ENCODE data around the gene GNG13. TPM values are rescaled to one million over a fixed set of nuclear protein-coding genes. Genes with fewer than 3 reads are reported as not detected.

Gene GNG13
- not detected in 2 replicates for total RNA-seq (2011; cell fraction: chromatin; rRNA removed; ENCODE audit: low replicate concordance)
- total RNA-seq (2011; cell fraction: nucleolus; rRNA removed): not detected in 2 replicates
- not detected in 2 replicates for total RNA-seq (2011; cell fraction: nucleoplasm; rRNA removed)
- total RNA-seq (2014; rRNA removed) (not detected in 2 replicates), total RNA-seq (2014; rRNA removed; fragmentation: Illumina TruSeq; extraction: Trizol) (not detected in 2 replicates), total RNA-seq (2015; rRNA removed; fragmentation: Illumina TruSeq; extraction: Trizol) (not detected in 2 replicates), total RNA-seq (2021) (not detected in 2 replicates), polyA plus RNA-seq (2011; rRNA removed) (not detected in 2 replicates), polyA plus RNA-seq (2014; fragmentation: Illumina TruSeq; extraction: Trizol) (not detected in 2 replicates), polyA plus RNA-seq (2014; fragmentation: Nextera tagmentation; extraction: Ambion mirVana) (not detected), polyA plus RNA-seq (2014; rRNA removed) (not detected in 2 replicates), polyA minus RNA-seq (2011; rRNA and poly(A)+ RNA removed) (not detected in 2 replicates), Bru-seq, nascent RNA (not detected), BruChase-seq, experiment 1, labeled RNA remaining after a 2-hour chase (not detected), BruChase-seq, experiment 2, labeled RNA remaining after a 6-hour chase (not detected)
- not detected in 2 replicates for polyA plus RNA-seq (2011; cell fraction: cytosol; rRNA removed)
- not detected in 2 replicates for polyA plus RNA-seq (2011; cell fraction: nucleus; rRNA removed)
- 1.00 and 1.4 TPM in 2 replicates for polyA plus RNA-seq (2012)
- polyA minus RNA-seq (2011; cell fraction: cytosol; rRNA and poly(A)+ RNA removed): not detected in 2 replicates
- polyA minus RNA-seq (2011; cell fraction: nucleus; rRNA and poly(A)+ RNA removed): not detected in 2 replicates
- long read RNA-seq, experiment 1: 0 reads
- long read RNA-seq, experiment 2: 0 reads
- long read RNA-seq, experiment 3: 0 reads

GRCh38 chr16:799948-800833, at the start of gene GNG13:
Gene GNG13, minus strand, starts transcription at chr16:800734. Its CDS starts 1,657 bp downstream, at chr16:799077.
- no peak within 1 kb of the TSS for H3K4me3 ChIP-seq
- ATAC-seq: peak; percentile 49
- BruUV-seq (replicated peaks): no TSS peak

More at GRCh38 chr16:799948-800833, at the start of gene GNG13:
- H4K20me1 ChIP-seq (replicated peaks; ENCODE audit: control insufficient read depth, insufficient read depth, low read length): peaks cover 11% of the 10 kb centered on the region
- H3K27ac ChIP-seq (ENCODE audit: extremely low read depth, low read depth, low read length): no peak within 1 kb of the TSS
- no peaks in the 10 kb centered on the region for H3K9me1 ChIP-seq (ENCODE audit: control insufficient read depth, insufficient read depth, low read length)
- peaks cover 15% of the 10 kb centered on the region; the same call in 1 of the 3 replicates for H3K36me3 ChIP-seq (ENCODE audit: control insufficient read depth, insufficient read depth, low read length)
- no peaks in the 10 kb centered on the region for H3K27me3 ChIP-seq (ENCODE audit: control insufficient read depth in 2 of 2, insufficient read depth in 2 of 2, low read length in 2 of 2)
- intact Hi-C loops (cut with micrococcal nuclease) (no loop called here), in situ Hi-C loops (cut with MboI) (no loop called here)
- no peak for TF ChIP-seq THRA (IDR thresholded peaks at IDR 0.05)
- TF ChIP-seq SNAPC5 (CRISPR knock-in tag; IDR thresholded peaks at IDR 0.05): no peak
- peak; percentile 52 for TF ChIP-seq CCNT2 (IDR thresholded peaks at IDR 0.05; ENCODE audit: borderline replicate concordance, extremely low read depth, insufficient read length, low read depth, low read length)
- TF ChIP-seq VEZF1 (CRISPR knock-in tag; IDR thresholded peaks at IDR 0.05): 0 out of 2 replicates have a peak, but pooled peaks have one; percentile 22
- TF ChIP-seq ESRRA (IDR thresholded peaks at IDR 0.05; ENCODE audit: borderline replicate concordance, low read depth): no peak
- TF ChIP-seq POLR2G (IDR thresholded peaks at IDR 0.05; ENCODE audit: low read depth, low read length): peak; percentile 18
- no peak for TF ChIP-seq PURB (CRISPR knock-in tag; IDR thresholded peaks at IDR 0.05; ENCODE audit: low read depth)
- TF ChIP-seq FUS (optimal IDR thresholded peaks at IDR 0.05; ENCODE audit: low read depth, low read length): no peak
- TF ChIP-seq ZNF311 (CRISPR knock-in tag; IDR thresholded peaks at IDR 0.05): no peak
- TF ChIP-seq ZBTB49 (CRISPR knock-in tag; IDR thresholded peaks at IDR 0.05; ENCODE audit: borderline replicate concordance): no peak
- no peak within 1 kb of the TSS for H2AFZ ChIP-seq (ENCODE audit: low read depth, low read length)
- DNase-seq (ENCODE audit: extremely low read depth in 1 of 4, low spot score in 3 of 4) (peak; percentile 46 to 78 (median 64)), FAIRE-seq (no peak)
- POLR2A ChIA-PET: interaction anchor here (0.6 to 1.6 kb wide), 5 partner anchors 12 to 297 kb away, joined by 3 to 6 read pairs (median 4); partner anchors contain the start of genes CHTF18 and RPUSD1
- H3K4me1 ChIP-seq (replicated peaks in 1 of 2; ENCODE audit: control insufficient read depth in 2 of 2, insufficient read depth in 2 of 2, low read length in 2 of 2): peaks cover 2 to 88% of the 10 kb centered on the region in 2 experiments; a peak in 3 of 5 replicates
- no peak within 1 kb of the TSS for H3K4me2 ChIP-seq (ENCODE audit: insufficient read depth, low read length)
- peak within 1 kb of the TSS in 1 of 2 experiments; percentile 14; a peak in 2 of 4 replicates for H3K9ac ChIP-seq (ENCODE audit: insufficient read depth in 1 of 2, low read depth in 2 of 2, low read length in 2 of 2)
- CTCF ChIA-PET (ENCODE audit: low intra/inter-chr PET ratio): no interaction called here
- 7% methylated on average over 27 of the region's 57 CpGs for WGBS (ENCODE audit: insufficient coverage, low coverage, missing lambda C conversion rate)
- H3K79me2 ChIP-seq (ENCODE audit: control insufficient read depth, insufficient read depth, low read length): no peaks in the 10 kb centered on the region
- H3K9me3 ChIP-seq (replicated peaks; ENCODE audit: control insufficient read depth, insufficient read depth, low read depth, low read length): no peaks in the 10 kb centered on the region

Measured in K562 (cell line).